HepG2 (cell line): ENCODE measurements around the gene WDR86. TPM values are rescaled to one million over a fixed set of nuclear protein-coding genes. Genes with fewer than 3 reads are reported as not detected.

Source experiments
- ARID3A ChIP-seq: IDR thresholded peaks from 2 replicates; pipeline ENCODE4 v1.6.1; 2012; ENCODE audit warnings: low read depth, low read length, improper control_type of control experiment
- ATAD3A ChIP-seq: sonication (generic); formaldehyde crosslinking; IDR thresholded peaks from 2 replicates; pipeline ENCODE4 v1.4.0; 2020; ENCODE audit warnings: missing genetic modification reagents
- CENPT ChIP-seq: sonication (generic); formaldehyde crosslinking; IDR thresholded peaks from 2 replicates; pipeline ENCODE4 v1.8.0; 2022; ENCODE audit warnings: low read depth, mild to moderate bottlenecking, moderate library complexity, missing genetic modification reagents
- DNMT3B ChIP-seq: conservative IDR thresholded peaks from 2 replicates; pipeline ENCODE4 v1.6.1; 2016; ENCODE audit warnings: missing biosample characterization, control low read depth
- FOXK2 ChIP-seq: fragments of 450-650 bp; IDR thresholded peaks from 2 replicates; pipeline ENCODE4 v1.6.1; 2016
- HCFC1 ChIP-seq: fragments of 150-350 bp; IDR thresholded peaks from 2 replicates; pipeline ENCODE4 v1.6.1; 2014; ENCODE audit warnings: low read depth, low read length
- ISX ChIP-seq: sonication (generic); formaldehyde crosslinking; conservative IDR thresholded peaks from 2 replicates; pipeline ENCODE4 v1.5.0; 2020; ENCODE audit warnings: missing genetic modification reagents
- MEF2D ChIP-seq: sonication (generic); formaldehyde crosslinking; IDR thresholded peaks from 2 replicates; pipeline ENCODE4 v1.5.1; 2020; ENCODE audit warnings: mild to moderate bottlenecking, missing genetic modification reagents
- NCOA1 ChIP-seq: sonication (generic); formaldehyde crosslinking; IDR thresholded peaks from 2 replicates; pipeline ENCODE4 v1.9.0; 2021; ENCODE audit warnings: missing genetic modification reagents
- NFKB2 ChIP-seq: sonication (generic); formaldehyde crosslinking; IDR thresholded peaks from 2 replicates; pipeline ENCODE4 v1.4.0; 2020; ENCODE audit warnings: missing genetic modification reagents, borderline replicate concordance
- PHF21A ChIP-seq: sonication (generic); formaldehyde crosslinking; IDR thresholded peaks from 2 replicates; pipeline ENCODE4 v1.5.0; 2020; ENCODE audit warnings: mild to moderate bottlenecking, missing genetic modification reagents
- PRMT3 ChIP-seq: sonication (generic); formaldehyde crosslinking; IDR thresholded peaks from 2 replicates; pipeline ENCODE4 v1.8.1; 2022; ENCODE audit warnings: low read depth, mild to moderate bottlenecking, moderate library complexity, missing genetic modification reagents, borderline replicate concordance
- RAD51 ChIP-seq: fragments of 450-650 bp; IDR thresholded peaks from 2 replicates; pipeline ENCODE4 v1.6.1; 2016; ENCODE audit warnings: borderline replicate concordance
- SETDB1 ChIP-seq: sonication (generic); formaldehyde crosslinking; IDR thresholded peaks from 2 replicates; pipeline ENCODE4 v1.5.1; 2020; ENCODE audit warnings: missing genetic modification reagents, mild to moderate bottlenecking, borderline replicate concordance
- SOX6 ChIP-seq, 2 experiments: fragments of 450-650 bp in 1 of 2; sonication (generic) in 1 of 2; formaldehyde crosslinking in 1 of 2; IDR thresholded peaks; 2 replicates each; pipeline versions ENCODE4 v1.4.0 to v1.6.1; 2017 to 2020; ENCODE audit warnings: antibody characterized with exemption in 1 of 2, mild to moderate bottlenecking in 1 of 2, missing genetic modification reagents in 1 of 2
- SRSF9 ChIP-seq: fragments of 200-400 bp; formaldehyde crosslinking; IDR thresholded peaks from 2 replicates; pipeline ENCODE4 v1.6.1; 2018; ENCODE audit warnings: borderline replicate concordance, mild to moderate bottlenecking, low read depth, low read length; ENCODE audit not compliant: insufficient read depth, poor library complexity, severe bottlenecking
- ZBTB3 ChIP-seq: sonication (generic); formaldehyde crosslinking; IDR thresholded peaks from 2 replicates; pipeline ENCODE4 v1.4.0; 2020; ENCODE audit warnings: low read depth, mild to moderate bottlenecking, moderate library complexity, missing genetic modification reagents, borderline replicate concordance
- ZBTB39 ChIP-seq: sonication (generic); formaldehyde crosslinking; IDR thresholded peaks from 2 replicates; pipeline ENCODE4 v1.5.0; 2020; ENCODE audit warnings: missing genetic modification reagents
- ZMYM4 ChIP-seq: sonication (generic); formaldehyde crosslinking; IDR thresholded peaks from 2 replicates; pipeline ENCODE4 v1.8.1; 2023; ENCODE audit warnings: mild to moderate bottlenecking, missing genetic modification reagents
- ZNF296 ChIP-seq: sonication (generic); formaldehyde crosslinking; conservative IDR thresholded peaks from 2 replicates; pipeline ENCODE4 v1.5.0; 2020; ENCODE audit warnings: mild to moderate bottlenecking, missing genetic modification reagents
- ZNF546 ChIP-seq: sonication (generic); formaldehyde crosslinking; conservative IDR thresholded peaks from 2 replicates; pipeline ENCODE4 v1.8.1; 2023; ENCODE audit warnings: mild to moderate bottlenecking, missing genetic modification reagents
- ZNF605 ChIP-seq: sonication (generic); formaldehyde crosslinking; IDR thresholded peaks from 2 replicates; pipeline ENCODE4 v1.8.0; 2022; ENCODE audit warnings: mild to moderate bottlenecking, missing genetic modification reagents
- ZNF709 ChIP-seq: sonication (generic); formaldehyde crosslinking; IDR thresholded peaks from 2 replicates; pipeline ENCODE4 v1.5.0; 2020; ENCODE audit warnings: mild to moderate bottlenecking, missing genetic modification reagents
- ZNF777 ChIP-seq: sonication (generic); formaldehyde crosslinking; IDR thresholded peaks from 2 replicates; pipeline ENCODE4 v1.4.0; 2020; ENCODE audit warnings: missing genetic modification reagents
- ZNF782 ChIP-seq: sonication (generic); formaldehyde crosslinking; IDR thresholded peaks from 2 replicates; pipeline ENCODE4 v1.4.0; 2020; ENCODE audit warnings: missing genetic modification reagents, mild to moderate bottlenecking, borderline replicate concordance
- ZNF891 ChIP-seq: sonication (generic); formaldehyde crosslinking; IDR thresholded peaks from 2 replicates; pipeline ENCODE4 v1.5.0; 2020; ENCODE audit warnings: mild to moderate bottlenecking, missing genetic modification reagents
- ZSCAN25 ChIP-seq: sonication (generic); formaldehyde crosslinking; IDR thresholded peaks from 2 replicates; pipeline ENCODE4 v1.8.0; 2022; ENCODE audit warnings: mild to moderate bottlenecking, missing genetic modification reagents
- polyA plus RNA-seq, 8 experiments: library from polyadenylated mRNA; depleted of rRNA in 3 of 8; stranded (reverse) in 7 of 8; unstranded in 1 of 8; fragments of >200 nt; fragmentation: Illumina TruSeq in 4 of 8; extraction: Trizol in 4 of 8; gene quantifications; 2 replicates each; pipeline versions ENCODE4 v1.2.1 to v1.2.3, GENCODE V29; 2011 to 2016; ENCODE audit warnings: low read depth in 4 of 8, missing spikeins in 1 of 8, mixed read lengths in 1 of 8; ENCODE audit not compliant: insufficient read depth in 1 of 8
- total RNA-seq, 5 experiments: library from RNA; depleted of rRNA; stranded (reverse); fragments of >200 nt; fragmentation: Illumina TruSeq; extraction: Trizol; gene quantifications; 2 replicates each; pipeline ENCODE4 v1.2.3, GENCODE V29; 2016; ENCODE audit warnings: low read depth in 1 of 5

The WDR86 gene
- total and polyA plus RNA-seq, 2 of the 13 experiments (the other 11 are each of a cell fraction or from before 2014, with no cell fraction given), result 0.11 to 2.9 TPM

GRCh38 chr7:151341357-151342101 is 68.3 kb downstream of the WDR86 start, which contains the start of gene NUB1 (continued):
- TF ChIP-seq MEF2D (CRISPR knock-in tag) (no peak), ZMYM4 (CRISPR knock-in tag) (peak; percentile 62; the same call in 1 of the 2 replicates), ARID3A (no peak), ZBTB3 (0 out of 2 replicates have a peak, but pooled peaks have one; percentile 41), ZNF296 (CRISPR knock-in tag) (no peak), ISX (no peak), ZNF605 (CRISPR knock-in tag) (no peak), ZSCAN25 (CRISPR knock-in tag) (no peak), ATAD3A (no peak), PRMT3 (CRISPR knock-in tag) (no peak), HCFC1 (peak; percentile 46; the same call in 1 of the 2 replicates), SRSF9 (no peak), SOX6 (IDR thresholded peaks at IDR 0.05) (no peak), SOX6 (CRISPR knock-in tag; IDR thresholded peaks at IDR 0.05) (no peak), FOXK2 (no peak), ZNF891 (no peak), SETDB1 (CRISPR knock-in tag) (no peak), NCOA1 (no peak), RAD51 (no peak), ZNF782 (CRISPR knock-in tag) (no peak), NFKB2 (CRISPR knock-in tag) (peak; percentile 51; the same call in 1 of the 2 replicates), DNMT3B (CRISPR knock-in tag) (no peak), CENPT (CRISPR knock-in tag) (no peak), ZBTB39 (CRISPR knock-in tag) (no peak), ZNF546 (CRISPR knock-in tag) (no peak), ZNF777 (CRISPR knock-in tag) (peak; percentile 35; the same call in 1 of the 2 replicates), PHF21A (CRISPR knock-in tag) (peak; percentile 34; the same call in 1 of the 2 replicates), ZNF709 (peak; percentile 78; the same call in 1 of the 2 replicates)
